Spleen (tissue), 11 donors: ENCODE data around the gene ZBTB42. TPM values are rescaled to one million over a fixed set of nuclear protein-coding genes. Genes with fewer than 3 reads are reported as not detected.

ENCODE experiments used
- DNase-seq: peaks from one replicate; pipeline ENCODE4 v3.0.0-alpha.2; 2020
- H3K27ac ChIP-seq, 8 donors: fragments of 200-600 bp; sonication (generic) in 7 of 8; 1 replicate in 4 of 8; 2 replicates in 4 of 8; pipeline versions ENCODE4 v1.5.0 to v1.8.0; 2016 to 2021; ENCODE audit warnings: inconsistent platforms in 4 of 8, mild to moderate bottlenecking in 4 of 8, moderate library complexity in 1 of 8
- H3K27me3 ChIP-seq, 7 donors: fragments of 200-600 bp; sonication (generic) in 6 of 7; replicated peaks in 1 of 7; 1 replicate in 4 of 7; 2 replicates in 3 of 7; pipeline versions ENCODE4 v1.5.0 to v1.8.0; 2016 to 2021; ENCODE audit warnings: inconsistent platforms in 3 of 7, mild to moderate bottlenecking in 1 of 7
- H3K36me3 ChIP-seq, 6 donors: fragments of 200-600 bp; sonication (generic) in 5 of 6; 1 replicate in 4 of 6; 2 replicates in 2 of 6; pipeline versions ENCODE4 v1.5.0 to v1.8.0; 2016 to 2021; ENCODE audit warnings: inconsistent platforms in 2 of 6
- H3K4me1 ChIP-seq, 6 donors: fragments of 200-600 bp; sonication (generic) in 5 of 6; 1 replicate in 3 of 6; 2 replicates in 3 of 6; pipeline versions ENCODE4 v1.5.0 to v1.8.0; 2016 to 2021; ENCODE audit warnings: inconsistent platforms in 3 of 6
- H3K4me3 ChIP-seq, 8 donors: fragments of 200-600 bp; sonication (generic) in 7 of 8; 1 replicate in 4 of 8; 2 replicates in 4 of 8; pipeline versions ENCODE4 v1.5.0 to v1.8.0; 2016 to 2021; ENCODE audit warnings: inconsistent platforms in 4 of 8, mild to moderate bottlenecking in 4 of 8, moderate library complexity in 2 of 8
- H3K9me3 ChIP-seq, 8 donors: fragments of 200-600 bp; sonication (generic) in 7 of 8; 1 replicate in 4 of 8; 2 replicates in 4 of 8; pipeline versions ENCODE4 v1.5.0 to v1.8.0; 2016 to 2021; ENCODE audit warnings: inconsistent platforms in 4 of 8
- CTCF ChIP-seq, 11 experiments: fragments of 200-600 bp in 7 of 11; fragments of 450-650 bp in 4 of 11; sonication (generic) in 4 of 11; IDR thresholded peaks in 8 of 11; conservative IDR thresholded peaks in 3 of 11; 1 replicate in 7 of 11; 2 replicates in 4 of 11; pipeline versions ENCODE4 v1.4.0 to v1.8.0; 2016 to 2021; ENCODE audit warnings: antibody characterized with exemption in 11 of 11, inconsistent platforms in 4 of 11, mild to moderate bottlenecking in 1 of 11
- POLR2A ChIP-seq, 3 donors: fragments of 450-650 bp; IDR thresholded peaks; one replicate each; pipeline ENCODE4 v1.5.1; 2017; ENCODE audit warnings: antibody characterized with exemption in 3 of 3, mild to moderate bottlenecking in 1 of 3
- POLR2AphosphoS5 ChIP-seq, 3 donors: sonication (generic); formaldehyde crosslinking; IDR thresholded peaks; one replicate each; pipeline ENCODE4 v1.5.1; 2017; ENCODE audit warnings: antibody characterized with exemption in 3 of 3
- WGBS, 5 donors: extraction: QIAGEN DNeasy Blood & Tissue Kit in 3 of 5; methylation state at CpG; one replicate each; pipeline versions ENCODE4 v1.1.5 to v1.1.7; 2013 to 2018; 5-methylcytosine and 5-hydroxymethylcytosine counted together
- intact Hi-C: fragments of 100-400 bp; cut with DNase I; formaldehyde crosslinking; loops from one replicate; pipeline ENCODE4 v1.15.0; 2023; ENCODE audit warnings: low total_unique reads
- polyA plus RNA-seq, 3 donors: library from polyadenylated mRNA; stranded (reverse); fragments of 200-250 nt; gene quantifications; one replicate each; pipeline ENCODE4 v1.2.1, GENCODE V29; 2013
- total RNA-seq, 7 donors: library from RNA; depleted of rRNA in 3 of 7; stranded (reverse); fragments of >200 nt in 3 of 7; fragmentation: NEBNext Ultra II Directional in 4 of 7; extraction: Animal tissue kit (Norgen Biotek cat#: 25700) in 4 of 7; gene quantifications; one replicate each; pipeline versions ENCODE4 v1.1.0 to v1.2.1, GENCODE V29; 2016 to 2021
- donor health status: healthy with polysubstance abuse.
- donor health status: DM: no; HTN: no; CAD: no; lungs with moderate emphysema.
- donor health status: DM: no; HTN: no; CAD: no.
- donor health status: Bipolar disorder and iron deficiency.
- donor health status: healthy.
- donor health status: DM: no; HTN: no; CAD: no.
- donor health status: DM: yes; HTN: yes; CAD: no.

Gene ZBTB42
- total and polyA plus RNA-seq, 10 donors, result 0.74 to 11.5 (median 4.6) TPM

DNA sequence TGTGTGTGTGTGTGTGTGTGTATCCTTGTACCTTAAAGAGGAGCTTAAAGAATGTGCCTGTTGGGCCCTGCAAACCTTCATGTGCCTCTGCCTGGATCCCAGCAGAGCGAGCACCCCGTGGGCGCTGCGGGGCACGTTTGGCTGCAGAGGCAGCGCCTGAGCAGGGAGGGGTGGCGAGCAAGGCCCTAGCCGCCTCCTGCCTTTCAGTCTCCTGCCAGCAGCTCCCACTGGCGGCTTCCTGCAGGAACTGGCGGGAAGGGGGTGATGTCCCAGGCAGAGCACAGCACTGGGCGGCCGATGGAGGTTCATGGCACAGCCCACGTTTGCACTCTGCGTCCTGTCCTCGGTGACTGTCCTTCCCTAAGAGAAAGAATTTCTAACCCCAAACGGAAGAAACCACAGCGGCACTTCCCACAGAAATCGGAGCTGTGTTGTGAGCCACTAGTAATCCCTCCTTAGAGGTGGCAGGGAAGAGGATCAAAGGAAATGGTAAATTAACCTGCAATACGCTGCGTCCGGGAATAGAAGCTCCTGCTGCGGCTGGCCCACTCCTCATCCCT lies 19.8 kb downstream of the ZBTB42 start:
- intact Hi-C loops, result no loop called here
- H3K9me3 ChIP-seq, result peaks cover 0 to 4% (median 0%) of the 10 kb centered on the region in 8 donors
- 39 to 71% (median 60%) methylated on average over 9 to 22 of the region's 22 CpGs for WGBS, 5 donors
- peaks cover 0 to 6% (median 0%) of the 10 kb centered on the region in 6 donors for H3K36me3 ChIP-seq
- H3K27me3 ChIP-seq, result peaks cover 0 to 12% (median 0%) of the 10 kb centered on the region in 7 donors
- no peak overlapping the region for H3K4me3 ChIP-seq
- H3K27ac ChIP-seq, result no peak overlapping the region
- TF ChIP-seq CTCF (IDR thresholded peaks at IDR 0.05 in 8 of 11, conservative IDR thresholded peaks at IDR 0.05 in 3 of 11), result peak in 8 of 11 experiments; percentile 11 to 56 (median 44)
- TF ChIP-seq POLR2AphosphoS5 (IDR thresholded peaks at IDR 0.05), result peak; percentile 13 to 64 (median 56)
- TF ChIP-seq POLR2A (IDR thresholded peaks at IDR 0.05), result no peak
- H3K4me1 ChIP-seq, result peaks cover 12 to 37% (median 24%) of the 10 kb centered on the region in 6 donors
- DNase-seq, result peak; percentile 83

DNA sequence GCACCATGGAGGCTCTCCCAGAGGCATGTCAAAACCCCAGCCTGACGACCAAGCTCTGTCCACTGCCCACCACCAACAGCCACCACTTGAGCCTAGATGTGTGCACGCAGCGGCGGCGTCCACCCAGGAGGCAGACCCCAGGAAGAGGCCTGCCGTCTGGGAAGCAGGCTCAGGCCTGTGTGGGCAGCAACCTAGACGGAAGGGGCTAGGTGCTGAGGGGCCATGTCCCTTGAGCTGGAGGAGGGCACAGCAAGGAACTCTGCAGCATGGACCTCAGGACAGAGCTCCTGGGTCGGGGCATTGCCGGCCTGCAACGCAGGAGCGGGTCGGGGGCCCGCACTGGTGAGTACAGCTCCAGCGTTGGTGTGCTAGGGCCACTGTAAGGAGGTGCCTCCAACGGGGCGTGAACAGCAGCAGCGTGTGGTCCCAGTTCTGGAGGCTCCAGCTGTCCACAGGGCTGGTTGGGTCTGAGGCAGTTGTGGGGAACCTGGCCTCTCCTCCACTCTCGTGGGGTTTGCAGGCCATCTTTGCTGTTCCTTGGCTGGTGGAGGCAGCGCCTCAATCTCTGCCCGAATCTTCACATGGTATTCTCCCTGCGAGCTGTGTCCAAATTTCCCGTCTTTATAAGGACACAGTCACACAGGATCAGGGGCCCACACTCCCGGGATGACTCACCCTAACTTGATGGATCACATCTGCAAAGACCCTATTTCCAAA lies 20.5 kb downstream of the ZBTB42 start:
- peaks cover 13 to 41% (median 25%) of the 10 kb centered on the region in 6 donors for H3K4me1 ChIP-seq
- 80 to 92% (median 87%) methylated on average over 14 to 23 of the region's 23 CpGs for WGBS, 5 donors
- peaks cover 0 to 18% (median 0%) of the 10 kb centered on the region in 7 donors for H3K27me3 ChIP-seq
- intact Hi-C loops, result no loop called here
- TF ChIP-seq POLR2AphosphoS5 (IDR thresholded peaks at IDR 0.05) (no peak), POLR2A (IDR thresholded peaks at IDR 0.05) (no peak), CTCF (IDR thresholded peaks at IDR 0.05 in 8 of 11, conservative IDR thresholded peaks at IDR 0.05 in 3 of 11) (no peak)
- H3K9me3 ChIP-seq, result peaks cover 0 to 4% (median 0%) of the 10 kb centered on the region in 8 donors
- peak; percentile 75 for DNase-seq
- H3K27ac ChIP-seq, result no peak overlapping the region
- H3K4me3 ChIP-seq, result no peak overlapping the region
- peaks cover 0 to 6% (median 0%) of the 10 kb centered on the region in 6 donors for H3K36me3 ChIP-seq

- no peak overlapping the region for H3K4me3 ChIP-seq
- peaks cover 0 to 23% (median 0%) of the 10 kb centered on the region in 7 donors for H3K27me3 ChIP-seq
- intact Hi-C loops, result no loop called here
- peaks cover 0 to 6% (median 0%) of the 10 kb centered on the region in 6 donors for H3K36me3 ChIP-seq
- peaks cover 0 to 4% (median 0%) of the 10 kb centered on the region in 8 donors for H3K9me3 ChIP-seq
- H3K4me1 ChIP-seq, result peaks cover 9 to 39% (median 22%) of the 10 kb centered on the region in 6 donors
- TF ChIP-seq CTCF (IDR thresholded peaks at IDR 0.05 in 8 of 11, conservative IDR thresholded peaks at IDR 0.05 in 3 of 11) (no peak), POLR2A (IDR thresholded peaks at IDR 0.05) (no peak), POLR2AphosphoS5 (IDR thresholded peaks at IDR 0.05) (no peak)
- WGBS, 5 donors, result 80 to 92% (median 90%) methylated on average over 18 to 27 of the region's 27 CpGs
- H3K27ac ChIP-seq, result no peak overlapping the region
- peak; percentile 71 for DNase-seq
Observed at GRCh38 chr14:104821971-104822608, 21.2 kb downstream of the ZBTB42 start.
